ENCODE results near the gene GPC5.
A peak's percentile ranks its signal among the peaks of the same experiment; 100 is the strongest.

Gene GPC5

GRCh38 chr13:91978571-91978970, 580.1 kb downstream of the GPC5 start:
- no peak overlapping the region for H3K4me3 ChIP-seq (ENCODE audit: low read length)
- no peak for DNase-seq (ENCODE audit: low read depth, low spot score)

GRCh38 chr13:91986761-91987483, 588.5 kb downstream of the GPC5 start:
- no peak for DNase-seq (ENCODE audit: low read depth, low spot score)
- H3K4me3 ChIP-seq (ENCODE audit: low read length): no peak overlapping the region

- H3K4me3 ChIP-seq (ENCODE audit: low read length): no peak overlapping the region
- no peak for DNase-seq (ENCODE audit: low read depth, low spot score)
Measured at GRCh38 chr13:91988331-91988730, 589.9 kb downstream of the GPC5 start.

- no peak for DNase-seq (ENCODE audit: low read depth, low spot score)
- H3K4me3 ChIP-seq (ENCODE audit: low read length): no peak overlapping the region
Measured at GRCh38 chr13:92012787-92013186, 614.4 kb downstream of the GPC5 start.

GRCh38 chr13:92017737-92018136, 619.3 kb downstream of the GPC5 start:
- H3K4me3 ChIP-seq (ENCODE audit: low read length): no peak overlapping the region
- DNase-seq (ENCODE audit: low read depth, low spot score): no peak

GRCh38 chr13:92028695-92029094, 630.3 kb downstream of the GPC5 start:
- DNase-seq (ENCODE audit: low read depth, low spot score): no peak
- no peak overlapping the region for H3K4me3 ChIP-seq (ENCODE audit: low read length)

GRCh38 chr13:92029641-92030040, 631.2 kb downstream of the GPC5 start:
- no peak overlapping the region for H3K4me3 ChIP-seq (ENCODE audit: low read length)
- DNase-seq (ENCODE audit: low read depth, low spot score): no peak

GRCh38 chr13:92038905-92039304, 640.5 kb downstream of the GPC5 start:
- no peak for DNase-seq (ENCODE audit: low read depth, low spot score)
- no peak overlapping the region for H3K4me3 ChIP-seq (ENCODE audit: low read length)

GRCh38 chr13:92042522-92042921, 644.1 kb downstream of the GPC5 start:
- no peak overlapping the region for H3K4me3 ChIP-seq (ENCODE audit: low read length)
- no peak for DNase-seq (ENCODE audit: low read depth, low spot score)

- H3K4me3 ChIP-seq (ENCODE audit: low read length): no peak overlapping the region
Measured at GRCh38 chr13:92044351-92044750, 645.9 kb downstream of the GPC5 start.

GRCh38 chr13:92054389-92054788, 656.0 kb downstream of the GPC5 start:
- no peak overlapping the region for H3K4me3 ChIP-seq (ENCODE audit: low read length)
- no peak for DNase-seq (ENCODE audit: low read depth, low spot score)

More at GRCh38 chr13:92044351-92044750, 645.9 kb downstream of the GPC5 start:
- DNase-seq (ENCODE audit: low read depth, low spot score): no peak

GRCh38 chr13:92074658-92075057, 676.2 kb downstream of the GPC5 start:
- peak; percentile 15 for DNase-seq (ENCODE audit: low read depth, low spot score)
- no peak overlapping the region for H3K4me3 ChIP-seq (ENCODE audit: low read length)

- H3K4me3 ChIP-seq (ENCODE audit: low read length): no peak overlapping the region
- no peak for DNase-seq (ENCODE audit: low read depth, low spot score)
Measured at GRCh38 chr13:92097337-92097903, 699.0 kb downstream of the GPC5 start.

GRCh38 chr13:92101801-92102200, 703.4 kb downstream of the GPC5 start:
- H3K4me3 ChIP-seq (ENCODE audit: low read length): no peak overlapping the region
- DNase-seq (ENCODE audit: low read depth, low spot score): no peak

- H3K4me3 ChIP-seq (ENCODE audit: low read length): no peak overlapping the region
- no peak for DNase-seq (ENCODE audit: low read depth, low spot score)
Measured at GRCh38 chr13:92103689-92104153, 705.3 kb downstream of the GPC5 start.

- DNase-seq (ENCODE audit: low read depth, low spot score): no peak
- H3K4me3 ChIP-seq (ENCODE audit: low read length): no peak overlapping the region
Measured at GRCh38 chr13:92122186-92122853, 723.9 kb downstream of the GPC5 start.

GRCh38 chr13:92126399-92126798, 728.0 kb downstream of the GPC5 start:
- no peak for DNase-seq (ENCODE audit: low read depth, low spot score)
- H3K4me3 ChIP-seq (ENCODE audit: low read length): no peak overlapping the region

GRCh38 chr13:92135509-92135908, 737.1 kb downstream of the GPC5 start:
- DNase-seq (ENCODE audit: low read depth, low spot score): no peak
- H3K4me3 ChIP-seq (ENCODE audit: low read length): no peak overlapping the region

- no peak for DNase-seq (ENCODE audit: low read depth, low spot score)
- no peak overlapping the region for H3K4me3 ChIP-seq (ENCODE audit: low read length)
Measured at GRCh38 chr13:92136449-92137155, 738.2 kb downstream of the GPC5 start.

GRCh38 chr13:92137520-92137919, 739.1 kb downstream of the GPC5 start:
- no peak for DNase-seq (ENCODE audit: low read depth, low spot score)
- H3K4me3 ChIP-seq (ENCODE audit: low read length): no peak overlapping the region
